HepG2 (cell line): Measurements from ENCODE around the gene TUBG2. TPM values are rescaled to one million over a fixed set of nuclear protein-coding genes. Genes with fewer than 3 reads are reported as not detected.
A peak's percentile ranks its signal among the peaks of the same experiment; 100 is the strongest.

ENCODE experiments used
- BCLAF1 ChIP-seq: fragments of 450-650 bp; IDR thresholded peaks from 2 replicates; pipeline ENCODE4 v1.6.1; 2017; ENCODE audit warnings: mild to moderate bottlenecking
- BHLHE40 ChIP-seq: IDR thresholded peaks from 2 replicates; pipeline ENCODE4 v1.6.1; 2011; ENCODE audit warnings: low read length, improper control_type of control experiment
- ELF3 ChIP-seq: IDR thresholded peaks from 2 replicates; pipeline ENCODE4 v1.6.1; 2016; ENCODE audit warnings: missing genetic modification reagents, missing compliant biosample characterization
- FUBP1 ChIP-seq: sonication (generic); formaldehyde crosslinking; IDR thresholded peaks from 2 replicates; pipeline ENCODE4 v1.5.1; 2020; ENCODE audit warnings: missing genetic modification reagents, mild to moderate bottlenecking, borderline replicate concordance
- GPN1 ChIP-seq: sonication (generic); formaldehyde crosslinking; IDR thresholded peaks from 2 replicates; pipeline ENCODE4 v1.5.1; 2020; ENCODE audit warnings: missing genetic modification reagents, borderline replicate concordance
- MEIS1 ChIP-seq: sonication (generic); formaldehyde crosslinking; IDR thresholded peaks from 2 replicates; pipeline ENCODE4 v1.9.0; 2021; ENCODE audit warnings: mild to moderate bottlenecking, missing genetic modification reagents, moderate library complexity, borderline replicate concordance
- NKX3-1 ChIP-seq: sonication (generic); formaldehyde crosslinking; IDR thresholded peaks from 2 replicates; pipeline ENCODE4 v1.5.0; 2020; ENCODE audit warnings: missing genetic modification reagents
- SOX13 ChIP-seq, 3 experiments: fragments of 450-650 bp in 1 of 3; sonication (generic) in 1 of 3; formaldehyde crosslinking in 1 of 3; IDR thresholded peaks in 2 of 3; conservative IDR thresholded peaks in 1 of 3; 2 replicates each; pipeline versions ENCODE4 v1.5.0 to v1.6.1; 2016 to 2020; ENCODE audit warnings: antibody characterized with exemption in 1 of 3, mild to moderate bottlenecking in 1 of 3, missing compliant biosample characterization in 1 of 3, missing genetic modification reagents in 1 of 3, moderate library complexity in 1 of 3
- TBL1XR1 ChIP-seq: fragments of 150-350 bp; IDR thresholded peaks from 2 replicates; pipeline ENCODE4 v1.6.1; 2014; ENCODE audit warnings: borderline replicate concordance, low read length; ENCODE audit not compliant: partially characterized antibody
- TCF7L2 ChIP-seq: IDR thresholded peaks from 2 replicates; pipeline ENCODE4 v1.6.1; 2011; ENCODE audit warnings: mild to moderate bottlenecking, low read depth, low read length, moderate library complexity
- ZNF101 ChIP-seq: sonication (generic); formaldehyde crosslinking; IDR thresholded peaks from 2 replicates; pipeline ENCODE4 v1.4.0; 2020; ENCODE audit warnings: mild to moderate bottlenecking, low read depth, missing genetic modification reagents, borderline replicate concordance
- ZNF546 ChIP-seq: sonication (generic); formaldehyde crosslinking; conservative IDR thresholded peaks from 2 replicates; pipeline ENCODE4 v1.8.1; 2023; ENCODE audit warnings: mild to moderate bottlenecking, missing genetic modification reagents
- ZNF570 ChIP-seq: sonication (generic); formaldehyde crosslinking; IDR thresholded peaks from 2 replicates; pipeline ENCODE4 v1.4.0; 2020; ENCODE audit warnings: mild to moderate bottlenecking, missing genetic modification reagents, borderline replicate concordance
- ZNF616 ChIP-seq: sonication (generic); formaldehyde crosslinking; IDR thresholded peaks from 2 replicates; pipeline ENCODE4 v1.5.0; 2020; ENCODE audit warnings: low read depth, mild to moderate bottlenecking, missing genetic modification reagents
- polyA plus RNA-seq, 8 experiments: library from polyadenylated mRNA; depleted of rRNA in 3 of 8; stranded (reverse) in 7 of 8; unstranded in 1 of 8; fragments of >200 nt; fragmentation: Illumina TruSeq in 4 of 8; extraction: Trizol in 4 of 8; gene quantifications; 2 replicates each; pipeline versions ENCODE4 v1.2.1 to v1.2.3, GENCODE V29; 2011 to 2016; ENCODE audit warnings: low read depth in 4 of 8, missing spikeins in 1 of 8, mixed read lengths in 1 of 8; ENCODE audit not compliant: insufficient read depth in 1 of 8
- total RNA-seq, 5 experiments: library from RNA; depleted of rRNA; stranded (reverse); fragments of >200 nt; fragmentation: Illumina TruSeq; extraction: Trizol; gene quantifications; 2 replicates each; pipeline ENCODE4 v1.2.3, GENCODE V29; 2016; ENCODE audit warnings: low read depth in 1 of 5
- TF ChIP-seq, protein P1 (sequence below): sonication (generic); formaldehyde crosslinking; IDR thresholded peaks from 2 replicates; pipeline ENCODE4 v1.8.0; 2022; ENCODE audit warnings: missing genetic modification reagents, mild to moderate bottlenecking, borderline replicate concordance
- TF ChIP-seq, protein P2 (sequence below): sonication (generic); formaldehyde crosslinking; IDR thresholded peaks from 2 replicates; pipeline ENCODE4 v1.4.0; 2020; ENCODE audit warnings: missing genetic modification reagents

Gene TUBG2
- total and polyA plus RNA-seq, 2 of the 13 experiments (the other 11 are each of a cell fraction or from before 2014, with no cell fraction given): 16.0 to 42.3 TPM

DNA sequence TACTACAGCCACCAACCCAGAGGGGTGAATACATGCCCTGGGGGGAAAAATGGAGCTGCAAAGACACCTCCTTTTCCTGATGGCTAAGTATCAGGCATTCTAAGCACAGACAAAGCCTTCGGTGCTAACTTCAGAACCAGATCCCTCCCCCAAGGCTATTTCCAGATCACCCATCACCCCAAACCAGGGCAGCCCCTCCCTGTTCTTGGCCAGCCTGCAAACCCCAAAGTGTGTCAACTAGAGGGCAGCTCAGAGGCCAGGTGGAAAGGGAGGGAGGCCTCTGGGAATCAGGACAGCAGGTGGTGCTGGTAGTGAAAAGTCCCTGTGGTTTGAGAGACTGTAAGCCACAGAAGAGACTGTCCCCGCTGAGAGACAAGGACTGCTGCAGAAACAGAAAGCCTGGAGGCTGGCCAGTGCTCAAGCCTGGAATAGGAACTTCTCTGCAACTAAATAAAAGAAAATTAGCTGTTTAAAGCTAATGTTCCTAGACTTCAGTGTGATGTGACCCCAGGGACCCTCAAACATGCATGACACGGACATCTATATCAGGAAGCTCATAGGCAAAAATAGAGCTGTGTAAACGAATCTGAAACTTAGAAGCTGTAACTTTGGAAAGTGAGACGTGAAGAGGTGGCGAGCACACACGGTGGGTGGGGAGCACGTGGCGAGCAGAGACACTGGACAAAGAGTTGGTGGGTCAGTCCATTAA is 40.5 kb upstream of the TUBG2 start (continued):
- TF ChIP-seq, protein P1, sequence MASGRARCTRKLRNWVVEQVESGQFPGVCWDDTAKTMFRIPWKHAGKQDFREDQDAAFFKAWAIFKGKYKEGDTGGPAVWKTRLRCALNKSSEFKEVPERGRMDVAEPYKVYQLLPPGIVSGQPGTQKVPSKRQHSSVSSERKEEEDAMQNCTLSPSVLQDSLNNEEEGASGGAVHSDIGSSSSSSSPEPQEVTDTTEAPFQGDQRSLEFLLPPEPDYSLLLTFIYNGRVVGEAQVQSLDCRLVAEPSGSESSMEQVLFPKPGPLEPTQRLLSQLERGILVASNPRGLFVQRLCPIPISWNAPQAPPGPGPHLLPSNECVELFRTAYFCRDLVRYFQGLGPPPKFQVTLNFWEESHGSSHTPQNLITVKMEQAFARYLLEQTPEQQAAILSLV: no peak
- TF ChIP-seq MEIS1 (CRISPR knock-in tag): no peak
- no peak for TF ChIP-seq BCLAF1
- TF ChIP-seq ZNF616 (CRISPR knock-in tag): no peak
- TF ChIP-seq FUBP1: no peak
- no peak for TF ChIP-seq BHLHE40
- no peak for TF ChIP-seq GPN1 (CRISPR knock-in tag)
- no peak for TF ChIP-seq ZNF101 (CRISPR knock-in tag)
- TF ChIP-seq TCF7L2: no peak
- peak; percentile 68 for TF ChIP-seq ELF3 (CRISPR knock-in tag)
- no peak for TF ChIP-seq SOX13 (IDR thresholded peaks at IDR 0.05)
- TF ChIP-seq SOX13 (CRISPR knock-in tag; conservative IDR thresholded peaks at IDR 0.05 in 1 of 2, IDR thresholded peaks at IDR 0.05 in 1 of 2): peak in 1 of 2 experiments; percentile 10; a peak in 1 of 4 replicates
- TF ChIP-seq ZNF570: no peak
- TF ChIP-seq, protein P2, sequence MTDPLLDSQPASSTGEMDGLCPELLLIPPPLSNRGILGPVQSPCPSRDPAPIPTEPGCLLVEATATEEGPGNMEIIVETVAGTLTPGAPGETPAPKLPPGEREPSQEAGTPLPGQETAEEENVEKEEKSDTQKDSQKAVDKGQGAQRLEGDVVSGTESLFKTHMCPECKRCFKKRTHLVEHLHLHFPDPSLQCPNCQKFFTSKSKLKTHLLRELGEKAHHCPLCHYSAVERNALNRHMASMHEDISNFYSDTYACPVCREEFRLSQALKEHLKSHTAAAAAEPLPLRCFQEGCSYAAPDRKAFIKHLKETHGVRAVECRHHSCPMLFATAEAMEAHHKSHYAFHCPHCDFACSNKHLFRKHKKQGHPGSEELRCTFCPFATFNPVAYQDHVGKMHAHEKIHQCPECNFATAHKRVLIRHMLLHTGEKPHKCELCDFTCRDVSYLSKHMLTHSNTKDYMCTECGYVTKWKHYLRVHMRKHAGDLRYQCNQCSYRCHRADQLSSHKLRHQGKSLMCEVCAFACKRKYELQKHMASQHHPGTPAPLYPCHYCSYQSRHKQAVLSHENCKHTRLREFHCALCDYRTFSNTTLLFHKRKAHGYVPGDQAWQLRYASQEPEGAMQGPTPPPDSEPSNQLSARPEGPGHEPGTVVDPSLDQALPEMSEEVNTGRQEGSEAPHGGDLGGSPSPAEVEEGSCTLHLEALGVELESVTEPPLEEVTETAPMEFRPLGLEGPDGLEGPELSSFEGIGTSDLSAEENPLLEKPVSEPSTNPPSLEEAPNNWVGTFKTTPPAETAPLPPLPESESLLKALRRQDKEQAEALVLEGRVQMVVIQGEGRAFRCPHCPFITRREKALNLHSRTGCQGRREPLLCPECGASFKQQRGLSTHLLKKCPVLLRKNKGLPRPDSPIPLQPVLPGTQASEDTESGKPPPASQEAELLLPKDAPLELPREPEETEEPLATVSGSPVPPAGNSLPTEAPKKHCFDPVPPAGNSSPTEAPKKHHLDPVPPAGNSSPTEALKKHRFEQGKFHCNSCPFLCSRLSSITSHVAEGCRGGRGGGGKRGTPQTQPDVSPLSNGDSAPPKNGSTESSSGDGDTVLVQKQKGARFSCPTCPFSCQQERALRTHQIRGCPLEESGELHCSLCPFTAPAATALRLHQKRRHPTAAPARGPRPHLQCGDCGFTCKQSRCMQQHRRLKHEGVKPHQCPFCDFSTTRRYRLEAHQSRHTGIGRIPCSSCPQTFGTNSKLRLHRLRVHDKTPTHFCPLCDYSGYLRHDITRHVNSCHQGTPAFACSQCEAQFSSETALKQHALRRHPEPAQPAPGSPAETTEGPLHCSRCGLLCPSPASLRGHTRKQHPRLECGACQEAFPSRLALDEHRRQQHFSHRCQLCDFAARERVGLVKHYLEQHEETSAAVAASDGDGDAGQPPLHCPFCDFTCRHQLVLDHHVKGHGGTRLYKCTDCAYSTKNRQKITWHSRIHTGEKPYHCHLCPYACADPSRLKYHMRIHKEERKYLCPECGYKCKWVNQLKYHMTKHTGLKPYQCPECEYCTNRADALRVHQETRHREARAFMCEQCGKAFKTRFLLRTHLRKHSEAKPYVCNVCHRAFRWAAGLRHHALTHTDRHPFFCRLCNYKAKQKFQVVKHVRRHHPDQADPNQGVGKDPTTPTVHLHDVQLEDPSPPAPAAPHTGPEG (CRISPR knock-in tag): no peak
- TF ChIP-seq ZNF546 (CRISPR knock-in tag): 0 out of 2 replicates have a peak, but pooled peaks have one; percentile 35
- TF ChIP-seq NKX3-1: no peak
- TF ChIP-seq TBL1XR1: no peak
